Raji (cell line): Measurements from ENCODE around the gene DPPA3.

Experiments
- POLR2A ChIP-seq: IDR thresholded peaks from 2 replicates; pipeline ENCODE4 v1.6.1; 2011; ENCODE audit warnings: low read depth, low read length, control low read depth; ENCODE audit not compliant: insufficient read depth

DPPA3 gene

GRCh38 chr12:7711133-7711532 lies at the start of gene DPPA3:
TSS of gene DPPA3 (plus strand) at chr12:7711433. CDS start at chr12:7711571, 138 bp downstream.
- TF ChIP-seq POLR2A = no peak

DNA sequence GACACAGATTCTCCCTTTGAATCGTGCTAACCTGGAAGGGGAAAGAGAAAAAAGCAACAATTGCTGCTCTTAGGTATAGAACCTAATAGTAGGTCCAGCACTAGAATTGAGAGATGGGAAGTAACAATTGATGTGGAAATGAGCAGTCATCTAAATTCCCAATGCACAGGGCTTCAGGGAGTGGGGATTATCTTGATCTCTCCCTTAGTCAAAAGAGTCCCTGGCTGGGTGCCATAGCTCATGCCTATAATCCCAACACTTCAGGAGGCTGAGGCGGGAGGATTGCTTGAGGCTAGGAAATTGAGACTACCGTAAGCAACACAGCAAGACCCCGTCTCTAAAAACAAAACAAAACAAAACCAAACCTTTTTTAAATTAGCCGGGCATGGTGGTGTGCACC lies 49.5 kb upstream of the DPPA3 start:
- TF ChIP-seq POLR2A = no peak

DNA sequence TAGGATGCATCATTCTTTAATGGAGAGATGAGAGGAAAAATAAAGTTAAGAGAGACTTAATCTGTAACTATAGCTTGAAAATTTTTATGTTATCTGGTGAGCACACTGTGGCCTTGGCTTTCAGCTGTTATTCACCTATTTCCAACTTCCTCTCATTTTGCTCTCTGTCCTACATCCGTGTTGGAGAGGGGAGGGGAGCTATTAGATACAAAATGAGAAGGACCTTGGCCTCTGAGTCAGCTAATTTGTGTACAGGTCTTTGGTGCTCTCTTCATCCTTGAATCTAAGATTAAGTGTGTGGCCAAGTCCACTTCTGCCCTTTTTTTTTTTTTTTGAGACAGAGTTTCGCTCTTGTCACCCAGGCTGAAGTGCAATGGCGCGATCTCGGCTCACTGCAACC lies 44.6 kb upstream of the DPPA3 start:
- TF ChIP-seq POLR2A = no peak

DNA sequence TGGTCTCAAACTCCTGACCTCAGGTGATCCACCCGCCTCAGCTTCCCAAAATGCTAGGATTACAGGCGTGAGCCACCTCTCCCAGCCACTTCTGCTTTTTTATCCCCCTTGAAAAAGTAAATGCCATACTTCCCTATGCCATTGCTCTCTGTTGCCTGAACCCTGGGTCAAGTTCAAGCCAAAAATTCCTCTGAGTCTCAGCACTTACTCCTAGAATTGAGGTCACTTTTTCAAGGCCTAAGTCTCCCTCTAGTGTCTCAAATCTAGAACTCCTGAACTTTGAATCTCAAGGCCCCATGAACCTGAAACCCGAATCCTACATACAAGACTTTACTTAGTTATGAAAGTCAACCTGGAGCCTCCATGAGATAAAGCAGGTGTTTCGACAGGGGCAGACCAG lies 44.1 kb upstream of the DPPA3 start:
- TF ChIP-seq POLR2A = no peak

GRCh38 chr12:7668171-7668570 lies 43.1 kb upstream of the DPPA3 start:
- TF ChIP-seq POLR2A = no peak

DNA sequence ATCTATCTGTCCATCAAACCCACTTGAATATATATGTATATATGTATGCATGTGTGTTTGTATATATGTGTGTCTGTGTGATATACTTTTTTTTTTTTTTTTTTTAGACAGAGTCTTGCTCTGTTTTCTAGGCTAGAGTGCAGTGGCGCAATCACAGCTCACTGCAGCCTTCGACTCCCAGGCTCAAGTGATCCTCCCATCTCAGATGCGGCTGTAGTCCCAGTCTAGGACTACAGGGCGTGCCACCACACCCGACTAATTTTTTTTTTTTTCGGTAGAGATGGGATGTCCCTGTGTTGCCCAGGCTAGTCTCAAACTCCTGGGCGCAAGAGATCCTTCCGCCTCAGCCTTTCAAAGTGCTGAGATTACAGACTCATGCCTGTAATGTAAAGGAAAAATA lies 32.5 kb upstream of the DPPA3 start:
- TF ChIP-seq POLR2A = no peak

DNA sequence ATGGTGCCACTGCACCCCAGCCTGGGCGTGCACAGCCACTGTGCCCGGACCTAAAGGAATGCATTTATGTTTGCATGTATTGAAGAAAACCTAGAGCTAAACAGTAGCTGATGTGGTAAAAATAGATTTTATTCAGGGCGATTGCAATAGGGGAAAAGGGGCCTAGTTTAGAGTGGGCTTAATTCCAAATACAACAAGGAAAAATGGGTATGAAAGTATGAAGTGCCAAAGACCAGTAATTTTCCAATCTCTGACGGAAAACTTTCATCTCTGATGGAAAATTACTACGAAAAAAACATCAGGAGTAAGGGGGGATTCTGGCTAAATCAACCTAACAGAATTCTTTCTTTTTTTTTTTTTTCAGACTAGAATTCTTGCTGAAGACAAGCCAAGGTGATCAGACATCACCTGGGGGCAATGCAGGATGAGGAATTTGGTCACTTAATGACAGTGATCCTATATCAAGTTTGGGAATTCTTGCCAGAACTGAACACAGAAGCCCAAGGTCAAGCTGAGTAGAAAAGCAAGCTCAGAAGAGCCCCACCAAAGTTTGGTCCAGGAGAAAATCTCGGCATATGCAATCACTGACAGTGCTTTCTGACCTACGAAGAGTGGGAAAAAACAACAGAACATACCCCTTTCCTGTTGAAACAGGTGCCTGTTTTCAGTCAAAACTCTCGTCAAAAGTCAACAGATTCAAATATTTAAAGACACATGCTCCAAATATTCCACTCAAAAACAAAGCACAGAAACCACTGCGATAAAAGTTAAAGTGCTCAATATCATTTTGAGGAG lies 31.8 kb upstream of the DPPA3 start:
- TF ChIP-seq POLR2A = no peak

DNA sequence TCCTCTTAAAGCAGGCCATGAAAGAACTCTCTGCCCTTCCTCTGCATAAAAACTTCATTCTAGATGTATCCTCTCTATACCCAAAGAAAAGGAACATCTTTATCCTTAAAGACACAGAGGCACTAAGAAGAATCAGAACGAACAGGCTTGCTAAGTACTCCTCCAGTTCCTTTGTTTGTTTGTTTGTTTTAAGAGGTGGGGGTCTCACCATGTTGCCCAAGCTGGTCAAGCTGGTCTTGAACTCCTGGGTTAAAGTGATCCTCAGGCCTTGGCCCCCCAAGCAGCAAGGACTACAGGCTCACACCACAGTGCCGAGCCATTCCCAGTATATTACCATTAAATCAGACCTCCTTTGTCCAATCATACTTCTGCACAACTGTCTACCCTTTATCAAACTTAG lies 29.7 kb upstream of the DPPA3 start:
- TF ChIP-seq POLR2A = no peak

DNA sequence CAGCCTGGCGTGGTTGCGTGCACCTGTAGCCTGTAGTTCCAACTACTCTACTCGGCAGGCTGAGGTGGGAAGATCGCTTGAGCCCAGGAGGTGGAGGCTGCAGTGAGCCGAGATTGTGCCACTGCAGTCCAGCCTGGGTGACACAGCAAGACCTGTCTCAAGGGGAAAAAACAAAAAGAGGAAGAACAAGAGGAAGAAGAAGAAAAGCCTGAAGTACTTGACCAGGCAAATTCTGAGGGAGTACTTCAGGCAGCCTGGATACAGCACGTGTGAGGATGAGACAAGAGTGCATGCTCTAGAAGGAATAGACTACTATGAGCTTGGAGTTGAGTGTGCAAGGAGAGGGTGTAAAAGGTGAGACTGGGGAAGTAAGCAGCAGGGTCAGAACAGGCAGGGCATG lies 17.4 kb upstream of the DPPA3 start:
- TF ChIP-seq POLR2A = no peak

DNA sequence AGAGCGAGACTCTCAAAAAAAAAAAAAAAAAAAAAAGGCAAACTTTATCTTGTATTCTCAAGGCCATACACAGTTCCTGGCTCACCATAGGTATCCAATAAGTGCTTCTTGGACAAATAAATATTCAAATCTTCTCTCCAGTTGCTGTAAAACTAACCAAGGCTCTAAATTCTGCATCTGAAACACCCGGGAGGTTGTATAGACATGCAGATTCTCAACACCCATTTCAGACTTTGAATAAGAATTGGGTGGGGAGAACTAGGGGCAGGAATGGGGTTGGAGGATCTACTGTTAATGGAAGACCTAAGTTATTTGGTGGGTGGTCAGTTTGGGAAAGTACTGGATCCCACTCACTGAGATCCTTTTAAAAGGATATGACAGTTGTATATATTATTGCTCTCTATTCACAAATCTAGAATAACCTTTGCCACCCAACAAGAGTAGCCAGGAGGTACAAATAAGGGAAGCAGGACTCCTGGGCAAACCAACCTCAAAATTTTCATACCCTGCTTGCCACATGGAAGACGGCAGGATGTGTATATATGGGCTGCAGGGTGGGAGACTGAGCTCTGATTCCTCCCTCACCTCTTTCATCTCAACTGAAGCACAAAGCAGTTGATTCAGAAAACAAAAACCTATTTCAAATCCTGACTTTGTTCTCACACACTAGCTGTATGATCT lies 16.5 kb upstream of the DPPA3 start:
- no peak for TF ChIP-seq POLR2A

DNA sequence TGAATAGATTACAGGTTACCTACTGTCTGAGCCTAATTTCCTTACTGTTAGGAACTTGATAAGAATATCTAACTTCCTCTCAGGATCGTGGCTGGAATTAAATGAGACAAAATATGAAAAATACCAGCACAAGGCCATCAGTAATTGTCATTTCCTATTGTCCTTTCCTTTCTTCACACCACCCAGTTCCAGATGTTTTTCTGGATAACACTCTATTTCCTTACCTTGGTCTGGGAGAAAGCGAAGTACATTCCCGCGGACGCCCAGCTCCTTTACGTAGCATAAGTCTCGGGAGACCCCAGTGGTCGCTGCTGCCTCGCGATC lies 16.0 kb upstream of the DPPA3 start:
- TF ChIP-seq POLR2A = no peak

DNA sequence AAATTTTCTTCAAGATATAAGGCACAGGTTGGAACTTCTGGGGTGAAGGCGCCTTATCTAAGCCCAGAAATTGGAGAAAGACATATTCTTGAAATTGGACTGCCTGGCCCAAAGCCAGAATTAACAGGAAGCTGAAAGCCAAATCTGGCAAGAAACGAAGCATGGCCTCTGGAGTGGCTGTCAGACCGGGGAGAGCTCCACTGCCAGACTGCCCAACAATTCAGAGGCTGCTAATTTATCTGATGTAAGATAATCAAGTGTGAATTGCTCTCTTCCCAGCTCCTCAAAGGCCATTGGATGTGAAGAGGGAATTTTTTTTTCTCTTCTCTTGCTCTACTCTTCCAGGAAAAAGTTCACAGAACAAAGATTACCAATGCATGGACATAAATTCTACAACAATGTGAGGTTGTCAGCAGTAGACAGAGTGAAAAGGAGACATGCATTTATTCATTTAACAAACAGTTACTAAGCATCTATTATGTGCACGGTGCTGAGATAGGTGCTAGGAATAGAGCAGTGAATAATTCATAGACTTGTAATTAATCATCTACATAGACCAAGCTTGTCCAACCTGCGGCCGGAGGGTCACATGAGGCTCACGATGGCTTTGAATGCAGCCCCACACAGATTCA lies 15.6 kb upstream of the DPPA3 start, which contains the start of gene GDF3:
Gene GDF3, minus strand, starts transcription at position 210 of the 632 bp plus-strand sequence. Its CDS starts 47 bp downstream, at position 163.
- TF ChIP-seq POLR2A = no peak

- no peak for TF ChIP-seq POLR2A
These were observed 5.4 kb upstream of the DPPA3 start for GRCh38 chr12:7705846-7706245.

DNA sequence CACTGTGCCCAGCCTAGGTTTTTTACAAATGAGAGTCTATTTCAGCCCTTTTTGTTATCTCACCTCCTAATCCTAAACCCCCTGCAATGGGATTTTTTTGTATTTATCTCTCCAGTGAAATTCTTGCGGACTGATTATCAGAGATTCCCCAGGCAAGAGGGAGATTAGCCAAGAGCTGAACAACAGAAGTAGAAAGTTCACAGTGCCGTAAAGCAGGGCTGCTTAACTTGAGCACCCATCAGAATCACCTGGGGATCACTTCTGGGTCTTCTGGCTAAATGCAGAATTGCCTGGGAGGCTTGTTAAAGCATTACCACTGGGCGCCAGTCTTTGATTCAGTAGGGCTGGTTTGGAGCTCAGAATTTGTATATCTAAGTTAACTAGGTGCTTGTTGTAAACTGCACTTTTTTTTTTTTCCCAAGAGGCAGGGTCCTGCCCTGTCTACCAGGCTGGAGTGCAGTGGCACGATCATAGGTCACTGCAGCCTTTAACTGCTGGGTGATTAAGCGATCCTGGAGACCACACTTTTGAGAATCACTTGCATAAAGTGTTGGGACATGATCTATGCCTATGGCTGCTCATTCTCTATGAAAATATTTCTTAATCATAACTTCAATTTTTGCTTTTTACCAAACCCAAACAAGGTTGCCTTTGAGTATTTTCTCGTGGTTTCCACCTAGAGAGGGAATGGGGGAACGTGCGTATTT lies 1.1 kb upstream of the DPPA3 start:
- TF ChIP-seq POLR2A = no peak

- TF ChIP-seq POLR2A = no peak
These were observed 1.7 kb downstream of the DPPA3 start for GRCh38 chr12:7712841-7713442.
